GM21367 (cell line): ENCODE results near the gene CPSF7.
A peak's percentile ranks its signal among the peaks of the same experiment; 100 is the strongest.
"Not testable (repeated sequence)": the region's sequence is repeated elsewhere in the genome, so short reads cannot be mapped to it uniquely, and the experiment has no call there.

Experiments used
- ATAC-seq: cut with Tn5 transposase; IDR thresholded peaks from one replicate; pipeline ENCODE4 v1.9.1; 2021; ENCODE audit not compliant: unreplicated experiment

The CPSF7 gene

DNA sequence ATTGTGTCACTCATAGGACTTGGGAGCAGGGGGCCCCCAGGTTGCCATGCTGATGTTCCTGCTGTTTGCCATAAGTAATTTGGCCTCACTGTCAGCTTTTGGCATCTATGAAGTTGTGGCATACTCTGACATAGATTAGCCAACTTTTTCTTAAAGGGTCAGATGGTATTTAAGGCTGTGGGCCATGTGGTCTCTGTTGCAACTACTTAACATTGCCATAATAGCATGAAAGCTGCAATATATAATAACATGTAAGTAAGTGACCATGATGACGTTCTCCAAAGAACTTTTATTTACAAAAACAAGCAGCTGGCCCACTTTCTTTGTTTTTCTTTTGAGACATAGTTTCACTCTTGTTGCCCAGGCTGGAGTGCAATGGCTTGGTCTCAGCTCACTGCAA lies 39.6 kb downstream of the CPSF7 start:
- ATAC-seq = no peak

DNA sequence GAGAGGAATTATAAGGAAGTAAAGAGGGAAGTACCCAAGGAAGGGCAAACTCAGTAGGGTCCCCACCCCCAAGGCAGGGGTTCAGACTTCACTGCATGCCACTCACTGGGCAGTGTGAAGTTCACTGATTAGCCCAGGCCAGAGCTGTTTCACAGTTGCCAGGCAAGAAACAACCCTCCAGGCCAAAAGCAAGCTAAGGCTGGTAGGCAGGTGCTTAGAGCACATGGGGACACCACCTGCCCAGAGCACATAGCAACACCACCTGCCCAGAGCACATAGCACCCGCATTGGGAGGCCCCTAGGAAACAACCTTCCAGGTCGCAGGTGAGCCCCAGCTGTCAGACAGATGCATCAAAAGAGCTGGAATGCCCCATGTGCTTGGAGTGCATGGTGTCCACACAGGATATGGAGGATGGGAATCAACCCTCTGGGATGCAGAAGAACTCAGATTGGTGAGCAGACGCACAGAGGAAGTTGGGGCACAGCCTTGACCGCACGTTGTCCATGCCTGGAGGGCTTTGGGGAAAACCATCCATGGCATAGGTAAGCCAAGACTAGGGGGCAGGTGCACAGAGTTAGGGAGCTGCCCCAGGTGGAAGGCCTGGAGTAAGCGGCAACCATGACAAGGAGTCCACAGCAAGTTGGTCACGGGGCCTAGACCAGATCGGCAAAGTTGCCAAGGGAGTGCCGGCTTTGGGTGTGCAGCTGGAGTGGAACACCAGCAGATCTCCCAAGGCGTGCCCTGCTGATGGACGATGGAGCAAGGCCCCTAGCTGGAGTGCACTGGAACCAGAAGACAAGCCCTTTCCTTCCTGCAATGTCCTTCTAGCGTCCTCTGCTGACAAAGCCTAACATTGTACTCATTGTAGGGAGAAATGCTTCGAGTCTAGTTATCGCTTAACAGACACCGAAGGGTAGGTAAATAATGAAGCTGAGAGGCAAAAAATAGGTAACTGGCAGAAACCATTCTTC lies 45.2 kb downstream of the CPSF7 start:
- no peak for ATAC-seq

DNA sequence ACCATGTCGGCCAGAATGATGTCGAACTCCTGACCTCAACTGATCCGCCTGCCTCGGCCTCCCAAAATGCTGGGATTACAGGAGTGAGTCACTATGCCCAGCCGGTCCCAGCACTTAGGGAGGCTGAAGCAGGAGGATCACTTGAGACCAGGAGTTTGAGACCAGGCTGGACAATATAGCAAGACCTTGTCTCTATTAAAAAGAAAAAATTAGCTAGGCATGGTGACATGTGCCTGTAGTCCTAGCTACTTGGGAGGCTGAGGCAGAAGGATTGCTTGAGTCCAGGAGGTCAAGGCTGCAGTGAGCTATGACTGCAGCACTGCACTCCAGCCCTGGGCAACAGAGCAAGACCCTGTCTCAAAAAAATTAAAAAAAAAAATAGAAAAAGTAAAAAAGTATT lies 45.9 kb downstream of the CPSF7 start:
- ATAC-seq = not testable (repeated sequence)

DNA sequence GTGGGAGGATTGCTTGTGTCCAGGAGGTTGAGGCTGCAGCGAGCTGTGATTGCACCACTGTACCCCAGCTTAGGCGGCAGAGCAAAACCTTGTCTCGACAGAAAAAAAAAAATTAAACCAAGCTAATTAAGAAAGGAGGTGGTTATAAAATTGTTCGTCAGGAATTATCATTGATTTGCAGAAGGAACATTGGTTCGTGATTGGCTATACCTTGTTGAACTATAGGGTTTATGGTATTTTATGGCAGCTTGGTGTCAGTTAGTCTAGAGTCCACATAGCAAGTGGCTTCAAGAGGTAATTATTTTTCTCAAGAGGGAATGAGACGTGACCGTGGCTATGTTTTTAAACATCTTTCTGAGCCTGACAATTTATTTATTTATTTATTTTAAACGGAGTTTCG lies 48.9 kb downstream of the CPSF7 start:
- ATAC-seq = no peak

DNA sequence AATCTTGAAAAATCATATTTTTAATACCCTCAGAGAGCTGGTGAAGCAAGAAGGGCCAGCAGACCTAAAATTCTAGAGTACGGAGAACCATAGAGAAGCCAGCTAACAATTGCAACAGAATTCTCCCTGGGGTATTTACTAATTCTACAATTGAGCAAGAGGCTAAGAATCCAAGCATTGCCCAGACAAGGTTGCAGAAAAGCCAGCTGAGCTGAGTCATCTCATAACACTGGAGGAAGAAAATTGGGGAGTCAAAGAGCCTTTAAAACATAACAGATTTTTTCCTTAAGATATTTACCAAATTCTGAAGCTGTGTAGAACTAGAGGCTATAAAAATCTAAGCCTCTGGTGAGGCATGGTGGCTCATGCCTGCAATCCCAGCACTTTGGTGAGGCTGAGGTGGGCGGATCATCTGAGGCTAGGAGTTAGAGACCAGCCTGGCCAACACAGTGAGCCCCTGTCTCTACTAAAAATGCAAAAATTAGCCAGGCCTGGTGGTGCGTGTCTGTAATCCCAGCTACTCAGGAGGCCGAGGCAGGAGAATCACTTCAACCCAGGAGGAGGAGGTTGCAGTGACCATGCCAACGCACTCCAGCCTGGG lies 51.0 kb downstream of the CPSF7 start:
- ATAC-seq = no peak

DNA sequence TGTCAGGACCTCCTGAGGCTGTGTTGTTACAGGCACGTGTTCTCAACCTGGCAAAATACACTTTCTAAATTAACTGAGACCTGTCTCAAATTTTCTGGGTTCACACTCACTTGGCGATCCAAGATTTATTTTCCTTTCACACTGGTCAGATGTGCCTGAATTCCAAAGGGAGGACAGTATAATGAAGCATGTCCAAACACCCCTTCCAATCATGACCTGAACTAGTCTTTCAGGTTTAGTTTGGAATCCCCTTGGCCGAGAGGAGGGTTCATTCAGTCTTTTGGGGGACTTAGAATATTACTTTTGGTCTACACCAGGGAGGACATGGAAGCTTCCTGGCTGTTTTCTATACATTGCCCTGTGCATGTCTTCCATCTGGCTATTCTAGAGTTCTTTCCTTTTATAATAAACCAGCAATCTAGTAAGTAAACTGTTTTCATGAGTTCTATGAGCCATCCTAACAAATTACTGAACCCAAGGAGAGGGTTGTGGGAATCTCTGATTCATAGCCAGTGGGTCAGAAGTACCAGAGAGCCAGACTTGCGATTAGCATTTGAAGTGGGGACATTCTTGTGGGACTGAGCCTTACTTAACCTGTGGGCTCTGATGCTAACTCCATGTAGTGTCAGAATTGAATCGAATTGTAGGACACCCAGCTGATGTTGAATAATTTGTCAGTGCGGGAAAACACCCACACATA lies 52.2 kb downstream of the CPSF7 start:
- ATAC-seq = no peak

DNA sequence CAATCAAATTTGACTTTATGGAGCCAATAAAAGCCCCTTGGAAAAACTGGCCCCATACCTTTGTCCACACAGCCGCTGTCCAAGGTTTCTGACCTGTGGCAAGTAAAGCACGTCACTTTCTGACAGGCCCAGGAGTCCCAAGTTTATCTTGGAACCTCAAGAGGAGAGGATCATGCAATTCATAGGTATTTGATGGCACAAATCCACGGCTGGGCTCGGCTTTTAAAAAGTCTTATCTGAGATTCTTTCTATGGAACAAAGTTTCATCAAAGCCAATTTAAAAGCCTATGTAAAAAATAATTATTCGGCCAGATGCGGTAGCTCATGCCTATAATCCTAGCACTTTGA lies 54.0 kb downstream of the CPSF7 start:
- no peak for ATAC-seq

DNA sequence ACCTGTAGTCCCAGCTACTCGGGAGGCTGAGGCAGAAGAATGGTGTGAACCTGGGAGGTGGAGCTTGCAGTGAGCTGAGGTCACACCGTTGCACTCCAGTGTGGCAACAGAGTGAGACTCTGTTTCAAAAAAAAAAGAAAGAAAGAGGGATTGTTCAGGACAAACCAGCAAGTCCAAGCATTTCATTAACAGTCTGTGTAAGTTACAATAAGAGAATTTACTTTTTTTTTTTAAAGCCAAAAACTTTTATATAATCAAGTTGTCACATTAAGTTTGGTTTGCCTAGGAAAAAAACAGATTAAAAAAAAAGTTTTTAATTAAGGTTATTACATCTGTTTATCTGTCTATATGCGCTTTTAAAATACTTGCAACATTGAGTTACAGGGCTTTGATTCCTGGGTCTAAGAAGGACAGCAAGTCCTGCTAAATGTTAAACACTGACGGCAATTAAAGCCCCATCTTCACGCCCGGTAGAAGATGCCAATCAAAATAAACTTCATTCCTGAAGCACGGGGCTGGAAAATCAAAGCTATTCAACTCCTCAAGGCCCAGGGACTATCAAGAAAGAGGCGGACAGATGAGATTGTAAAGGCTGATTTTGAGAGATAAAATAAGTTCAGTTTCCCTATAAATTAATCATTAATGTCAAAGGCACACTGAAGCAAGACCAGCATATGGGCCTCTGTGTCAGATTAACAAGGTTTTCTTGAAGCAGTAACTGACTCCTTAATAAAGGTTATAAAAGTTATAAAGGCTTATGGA lies 56.9 kb downstream of the CPSF7 start:
- ATAC-seq = no peak

DNA sequence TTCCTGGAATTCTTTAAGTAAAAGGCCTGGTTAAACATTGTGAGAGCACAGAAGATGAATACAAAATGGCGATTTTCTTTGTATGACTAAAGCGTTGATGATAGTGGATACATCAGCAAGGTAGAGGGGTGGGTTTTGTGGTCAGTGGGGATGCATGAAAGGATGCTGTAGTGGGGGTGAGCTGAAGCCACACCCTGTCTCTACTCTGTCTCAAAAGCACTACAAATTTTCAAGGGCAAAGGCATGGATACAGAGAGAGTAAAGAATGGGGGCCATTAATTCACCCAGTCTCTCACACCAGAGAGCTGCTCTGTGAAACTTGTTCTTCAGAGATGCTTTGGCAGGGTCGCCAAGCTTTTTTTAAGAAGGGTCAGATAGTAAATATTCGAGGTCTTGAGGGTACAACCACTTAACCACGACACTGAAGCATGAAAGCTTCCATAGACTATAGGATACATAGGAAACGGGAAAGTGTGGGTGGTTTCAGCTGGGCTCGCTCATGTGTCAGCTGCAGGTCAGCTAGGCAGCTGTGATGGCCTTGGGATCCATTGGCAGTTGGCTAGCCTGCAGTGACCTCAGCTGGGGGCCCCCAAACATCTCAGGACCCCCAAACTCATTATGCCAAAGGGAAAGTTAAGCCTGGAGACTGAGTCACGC lies 59.3 kb downstream of the CPSF7 start:
- ATAC-seq = no peak

DNA sequence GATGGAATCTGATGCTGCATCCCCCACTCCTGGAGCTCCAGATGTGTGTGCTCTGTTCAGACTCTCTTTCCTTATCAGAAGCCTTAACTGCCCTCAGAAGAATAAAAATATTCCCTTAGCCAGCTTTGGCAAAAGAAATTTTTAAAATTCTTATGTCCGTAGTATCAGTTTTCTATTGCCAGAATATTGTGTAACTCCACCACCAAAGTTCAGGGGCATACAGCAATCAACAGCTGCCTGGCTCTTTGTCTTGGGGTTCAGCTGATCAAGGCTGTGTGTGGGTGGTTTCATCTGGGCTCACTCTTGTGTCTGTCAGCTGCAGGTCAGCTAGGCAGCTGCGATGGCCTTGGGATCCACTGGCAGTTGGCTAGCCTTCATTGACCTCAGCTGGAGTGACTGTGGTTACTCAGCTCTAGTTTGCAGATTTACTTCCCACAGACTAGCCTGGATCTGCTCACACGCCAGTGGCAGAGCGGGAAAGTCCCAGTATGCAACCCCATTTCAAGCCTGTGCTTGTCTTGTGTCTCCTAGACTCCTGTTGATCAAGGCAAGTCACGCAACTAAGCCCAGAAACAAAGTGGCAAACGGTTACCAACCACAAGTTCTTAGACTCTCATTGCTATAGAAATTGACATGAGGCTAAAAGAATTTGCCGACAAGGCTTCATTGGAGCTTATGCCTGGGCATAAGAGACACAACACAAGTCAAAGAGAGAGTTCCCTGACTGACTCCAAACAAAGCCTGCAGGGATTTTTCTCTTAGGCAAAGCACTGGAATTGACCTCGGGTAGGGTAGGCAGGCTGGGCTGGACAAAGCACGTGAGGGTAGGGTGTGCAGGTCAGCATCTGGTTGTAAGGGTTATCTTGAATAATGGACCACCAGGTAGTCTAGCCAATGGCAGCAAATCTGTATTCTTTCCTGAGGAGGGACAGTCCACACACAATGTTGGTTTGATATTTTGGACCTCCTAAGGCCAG lies 60.1 kb downstream of the CPSF7 start:
- no peak for ATAC-seq

DNA sequence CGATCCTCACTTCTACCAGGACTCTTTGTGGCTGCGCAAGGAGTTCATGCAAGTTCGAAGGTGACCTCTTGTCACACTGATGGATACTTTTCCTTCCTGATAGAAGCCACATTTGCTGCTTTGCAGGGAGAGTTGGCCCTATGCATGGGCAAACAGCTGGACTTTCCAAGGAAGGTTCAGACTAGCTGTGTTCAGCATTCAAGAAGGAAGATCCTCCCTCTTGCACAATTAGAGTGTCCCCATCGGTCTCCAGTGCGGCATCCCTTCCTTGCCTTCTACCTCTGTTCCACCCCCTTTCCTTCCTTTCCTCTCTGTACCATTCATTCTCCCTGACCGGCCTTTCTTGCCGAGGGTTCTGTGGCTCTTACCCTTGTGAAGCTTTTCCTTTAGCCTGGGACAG lies 61.1 kb downstream of the CPSF7 start:
- no peak for ATAC-seq

DNA sequence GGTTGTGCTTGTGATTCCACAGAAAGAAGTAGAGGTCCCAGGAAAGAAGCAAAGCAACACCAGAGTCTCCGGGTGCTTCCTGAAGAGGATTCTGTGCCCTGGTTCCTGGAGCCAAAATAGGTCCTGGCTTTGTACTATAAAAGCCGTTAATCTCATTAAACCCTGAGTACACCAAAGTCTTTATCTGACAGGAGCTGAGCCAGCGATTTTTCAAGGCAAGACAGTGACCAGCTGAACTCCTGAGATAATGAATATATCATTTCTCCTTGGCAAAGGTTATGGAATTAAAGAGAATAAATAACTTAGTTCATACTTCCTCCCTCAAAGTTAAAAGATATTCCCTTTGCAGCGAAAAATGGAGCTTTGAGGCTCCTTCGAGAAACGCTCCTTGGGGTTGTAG lies 62.4 kb downstream of the CPSF7 start:
- ATAC-seq = no peak

DNA sequence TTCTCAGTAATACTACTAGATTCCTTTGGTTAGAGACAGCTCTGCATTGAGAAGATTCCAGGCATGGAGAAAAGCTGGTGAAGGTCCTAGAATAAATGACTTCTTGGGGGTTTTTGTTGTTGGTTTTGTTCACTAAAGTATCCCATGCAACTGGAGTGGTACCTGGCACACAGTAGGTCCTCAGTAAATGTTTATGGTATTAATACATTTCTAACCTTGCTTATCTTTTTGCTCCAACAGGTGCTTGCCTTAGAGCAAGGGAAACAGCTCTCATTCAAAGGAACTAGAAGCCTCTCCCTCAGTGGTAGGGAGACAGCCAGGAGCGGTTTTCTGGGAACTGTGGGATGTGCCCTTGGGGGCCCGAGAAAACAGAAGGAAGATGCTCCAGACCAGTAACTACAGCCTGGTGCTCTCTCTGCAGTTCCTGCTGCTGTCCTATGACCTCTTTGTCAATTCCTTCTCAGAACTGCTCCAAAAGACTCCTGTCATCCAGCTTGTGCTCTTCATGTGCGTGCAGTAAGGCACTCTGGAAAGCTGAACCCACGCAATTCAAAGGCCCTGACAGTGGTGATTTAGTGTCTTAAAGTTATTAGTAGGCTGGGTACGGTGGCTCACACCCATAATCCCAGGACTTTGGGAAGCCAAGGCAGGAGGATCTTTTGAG lies 65.6 kb downstream of the CPSF7 start:
- ATAC-seq = no peak

DNA sequence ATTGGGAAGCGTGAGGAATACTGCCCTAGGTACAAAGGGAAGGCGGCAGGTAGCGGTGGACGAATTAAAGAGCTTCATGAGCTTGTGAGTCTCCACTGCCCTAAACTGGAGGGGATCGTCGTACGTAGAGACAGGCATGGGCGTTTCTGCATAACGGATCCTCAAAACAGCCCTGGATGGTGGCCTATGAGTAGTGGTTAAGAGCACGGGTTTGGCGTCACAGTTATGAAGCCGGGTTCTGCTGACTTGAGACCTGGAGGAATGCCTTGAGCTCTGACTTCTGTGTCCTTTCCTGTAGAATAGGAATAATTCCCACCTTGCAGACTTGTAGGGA lies 67.3 kb downstream of the CPSF7 start:
- no peak for ATAC-seq

DNA sequence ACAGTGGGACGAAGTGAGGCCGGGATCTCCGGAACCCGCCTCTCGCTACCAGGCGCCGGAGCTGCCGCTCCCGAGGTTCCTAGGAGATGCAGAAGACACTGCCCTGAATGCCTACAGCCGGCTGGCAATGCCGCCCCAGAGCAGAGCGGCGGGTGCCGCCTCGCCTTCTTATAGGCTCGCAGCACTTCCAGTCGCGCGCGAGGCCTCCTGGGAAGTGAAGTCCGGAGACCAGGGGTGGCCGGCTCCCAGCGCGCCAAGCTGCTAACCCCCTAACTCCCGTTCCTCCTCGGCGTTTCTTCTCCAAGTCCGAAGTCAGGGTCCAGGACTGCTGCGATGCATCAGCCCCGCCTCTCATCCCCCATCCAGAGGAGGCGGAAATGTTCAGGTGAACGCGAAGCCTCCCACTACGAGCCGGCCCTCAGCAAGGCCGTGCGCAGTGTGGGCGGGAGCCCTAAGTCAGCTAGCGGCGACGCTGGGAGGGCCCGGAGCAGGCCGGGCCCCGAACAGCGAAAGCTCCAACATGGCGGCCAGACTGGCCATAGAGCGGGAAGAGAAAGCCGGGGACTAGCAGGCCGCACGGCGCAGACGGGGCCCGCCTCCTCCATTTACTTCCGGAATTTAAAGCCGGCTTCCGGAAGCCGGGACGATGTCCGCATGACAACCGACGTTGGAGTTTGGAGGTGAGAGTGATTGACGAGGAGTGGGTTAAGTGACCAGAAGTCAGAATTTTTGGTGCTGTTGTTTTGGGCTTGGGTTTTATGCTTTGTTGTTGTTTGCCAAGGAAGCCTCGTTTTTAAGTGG lies 67.8 kb downstream of the CPSF7 start, which contains the start of the genes CYB561A3 and TMEM138:
Gene CYB561A3, minus strand, starts transcription at position 142 of the 801 bp plus-strand sequence. CDS start 5,169 bp downstream, outside the sequence.
Gene TMEM138, plus strand, starts transcription at position 634 of the 801 bp plus-strand sequence. CDS start 2,017 bp downstream, outside the sequence.
- ATAC-seq = peak; percentile 73

DNA sequence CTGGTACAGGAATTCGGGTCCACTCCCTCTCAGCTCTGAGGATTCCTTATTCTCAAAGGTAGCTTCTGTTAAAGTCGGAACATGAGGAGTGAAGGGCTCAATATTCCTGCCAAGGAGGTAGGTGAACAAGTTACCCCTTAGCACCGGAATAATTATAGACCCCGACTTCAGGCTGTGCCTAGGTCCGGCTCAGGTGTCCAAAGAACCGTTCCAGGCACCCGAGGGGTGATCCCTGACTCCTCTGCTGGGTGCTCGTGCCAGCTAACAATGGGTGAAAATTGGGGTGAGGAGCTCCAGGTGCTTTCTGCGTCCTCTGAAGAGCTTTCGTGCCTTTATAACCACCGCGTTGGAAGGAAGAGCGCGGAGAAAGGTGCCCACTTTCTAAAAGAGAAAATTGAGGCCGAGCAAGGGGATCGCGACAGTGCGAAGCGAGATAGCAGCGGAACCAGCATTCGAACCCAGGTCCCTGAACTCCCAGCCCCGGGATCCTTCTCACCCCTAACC lies 68.5 kb downstream of the CPSF7 start:
- no peak for ATAC-seq

DNA sequence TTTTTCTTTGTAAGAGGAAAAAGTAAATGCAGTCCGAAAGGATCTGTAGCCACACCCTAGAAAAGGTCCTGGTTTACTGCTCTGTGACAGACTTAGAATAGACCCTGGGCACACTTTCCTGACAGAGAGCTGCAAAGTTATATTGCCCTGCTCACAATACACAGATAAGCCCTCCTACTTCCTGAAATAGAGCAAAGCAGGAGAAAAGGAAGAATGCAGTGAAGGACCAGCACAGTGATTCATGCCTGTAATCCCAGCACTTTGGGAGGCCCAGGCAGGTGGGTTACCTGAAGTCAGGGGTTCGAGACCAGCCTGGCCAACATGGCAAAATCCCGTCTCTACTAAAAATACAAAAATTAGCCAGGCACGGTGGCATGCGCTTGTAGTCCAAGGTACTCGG lies 70.3 kb downstream of the CPSF7 start:
- no peak for ATAC-seq

DNA sequence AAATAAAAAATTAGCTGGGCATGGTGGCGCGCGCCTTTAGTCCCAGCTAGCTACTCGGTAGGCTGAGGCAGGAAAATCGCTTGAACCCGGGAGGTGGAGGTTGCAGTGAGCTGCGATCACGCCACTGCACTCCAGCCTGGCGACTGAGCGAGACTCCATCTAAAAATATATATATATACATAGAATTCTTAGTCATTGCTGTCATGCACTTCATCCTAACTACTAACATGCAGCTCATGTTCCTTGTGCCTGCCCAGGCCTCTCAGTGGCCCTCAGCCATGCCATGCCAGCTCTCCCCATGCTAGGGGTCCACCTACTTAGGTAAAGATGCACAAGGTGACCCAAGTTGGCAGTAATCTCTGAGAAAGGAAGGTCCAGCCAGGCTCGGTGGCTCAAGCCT lies 71.2 kb downstream of the CPSF7 start:
- ATAC-seq = no peak
